ENCODE measurements around the gene AFM.
"Not testable (repeated sequence)": the region's sequence is repeated elsewhere in the genome, so short reads cannot be mapped to it uniquely, and the experiment has no call there.

AFM gene

GRCh38 chr4:73520821-73521220, 39.3 kb downstream of the AFM start:
- DNase-seq: no peak

GRCh38 chr4:73523126-73523525, 41.6 kb downstream of the AFM start:
- DNase-seq: no peak

GRCh38 chr4:73525611-73526010, 44.1 kb downstream of the AFM start:
- no peak for DNase-seq

- DNase-seq: no peak
Observed at GRCh38 chr4:73527196-73527595, 45.7 kb downstream of the AFM start.

- DNase-seq: no peak
Observed at GRCh38 chr4:73528171-73528570, 46.6 kb downstream of the AFM start.

- no peak for DNase-seq
Observed at GRCh38 chr4:73533515-73534422, 52.2 kb downstream of the AFM start.

GRCh38 chr4:73538162-73538561, 56.6 kb downstream of the AFM start:
- no peak for DNase-seq

- no peak for DNase-seq
Observed at GRCh38 chr4:73539386-73539785, 57.8 kb downstream of the AFM start.

GRCh38 chr4:73540826-73541225, 59.3 kb downstream of the AFM start:
- DNase-seq: no peak

- DNase-seq: no peak
Observed at GRCh38 chr4:73541251-73541650, 59.7 kb downstream of the AFM start.

GRCh38 chr4:73544620-73545019, 63.1 kb downstream of the AFM start:
- no peak for DNase-seq

- not testable (repeated sequence) for DNase-seq
Observed at GRCh38 chr4:73550865-73551264, 69.3 kb downstream of the AFM start.

Measured in activated CD4-positive, CD25-positive, alpha-beta regulatory T cell (primary cell).